SK-N-MC (cell line): Measurements from ENCODE around the gene BCAS3.
A peak's percentile ranks its signal among the peaks of the same experiment; 100 is the strongest.

Source experiments
- DNase-seq: peaks from one replicate; pipeline ENCODE4 v3.0.0-alpha.2; 2011; ENCODE audit warnings: low read depth, low spot score
- H3K27ac ChIP-seq: fragments of 200-600 bp; sonication (generic); 2 replicates; pipeline ENCODE4 v1.5.1; 2016; ENCODE audit warnings: mixed run types
- H3K36me3 ChIP-seq: fragments of 200-600 bp; sonication (generic); 2 replicates; pipeline ENCODE4 v1.6.1; 2017; ENCODE audit warnings: antibody characterized with exemption, low read length, mixed read lengths; ENCODE audit not compliant: insufficient read depth
- H3K4me3 ChIP-seq: fragments of 200-600 bp; sonication (generic); 2 replicates; pipeline ENCODE4 v1.5.1; 2016
- H3K9ac ChIP-seq: fragments of 200-600 bp; sonication (generic); 2 replicates; pipeline ENCODE4 v1.8.0; 2017; ENCODE audit warnings: mixed run types, mixed read lengths; ENCODE audit not compliant: insufficient read length
- H3K9me3 ChIP-seq: fragments of 200-600 bp; sonication (generic); 2 replicates; pipeline ENCODE4 v1.6.1; 2017; ENCODE audit warnings: low read depth, mild to moderate bottlenecking, antibody characterized with exemption, low read length, moderate library complexity, mixed read lengths
- EZH2 ChIP-seq: fragments of 200-600 bp; sonication (generic); IDR thresholded peaks from one replicate; pipeline ENCODE4 v1.6.1; 2017; ENCODE audit warnings: antibody characterized with exemption
- FOXP2 ChIP-seq: optimal IDR thresholded peaks from 2 replicates; pipeline ENCODE3; 2011; ENCODE audit warnings: mild to moderate bottlenecking, moderate library complexity; ENCODE audit not compliant: insufficient read depth; ENCODE audit errors: extremely low read length, control extremely low read depth
- POLR2AphosphoS5 ChIP-seq: IDR thresholded peaks from 2 replicates; pipeline ENCODE4 v1.6.1; 2012; ENCODE audit warnings: mild to moderate bottlenecking, low read depth, low read length, borderline replicate concordance

Gene BCAS3

DNA sequence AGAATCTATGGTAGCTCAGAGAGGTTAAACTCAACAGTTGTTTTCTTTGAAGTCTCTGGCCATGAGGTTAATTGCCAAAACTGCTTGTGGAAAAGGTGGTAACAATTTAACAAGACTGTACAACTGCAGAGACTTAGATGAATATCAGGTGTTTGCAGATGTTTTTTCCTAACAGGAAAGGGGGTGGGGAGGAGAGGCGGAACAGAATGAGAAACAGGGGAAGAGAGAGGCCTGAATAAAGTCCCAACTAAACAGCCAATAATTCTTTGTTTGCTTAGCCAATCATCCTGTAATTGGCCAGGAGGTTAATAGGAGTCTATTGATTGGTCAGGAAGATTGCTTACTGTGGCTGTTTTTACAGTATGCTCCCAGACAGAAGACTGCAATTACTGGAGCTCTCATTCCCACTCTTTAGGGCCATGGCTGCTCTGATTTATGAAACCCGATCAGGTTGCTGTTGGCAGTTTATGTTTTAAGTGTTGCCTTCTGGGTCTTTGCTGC is 472.3 kb downstream of the BCAS3 start:
- no peak overlapping the region for H3K4me3 ChIP-seq
- no peaks in the 10 kb centered on the region for H3K36me3 ChIP-seq
- DNase-seq: no peak
- no peaks in the 10 kb centered on the region for H3K9me3 ChIP-seq
- H3K9ac ChIP-seq: no peak overlapping the region
- TF ChIP-seq EZH2 (no peak), POLR2AphosphoS5 (no peak), FOXP2 (no peak)
- H3K27ac ChIP-seq: no peak overlapping the region

DNA sequence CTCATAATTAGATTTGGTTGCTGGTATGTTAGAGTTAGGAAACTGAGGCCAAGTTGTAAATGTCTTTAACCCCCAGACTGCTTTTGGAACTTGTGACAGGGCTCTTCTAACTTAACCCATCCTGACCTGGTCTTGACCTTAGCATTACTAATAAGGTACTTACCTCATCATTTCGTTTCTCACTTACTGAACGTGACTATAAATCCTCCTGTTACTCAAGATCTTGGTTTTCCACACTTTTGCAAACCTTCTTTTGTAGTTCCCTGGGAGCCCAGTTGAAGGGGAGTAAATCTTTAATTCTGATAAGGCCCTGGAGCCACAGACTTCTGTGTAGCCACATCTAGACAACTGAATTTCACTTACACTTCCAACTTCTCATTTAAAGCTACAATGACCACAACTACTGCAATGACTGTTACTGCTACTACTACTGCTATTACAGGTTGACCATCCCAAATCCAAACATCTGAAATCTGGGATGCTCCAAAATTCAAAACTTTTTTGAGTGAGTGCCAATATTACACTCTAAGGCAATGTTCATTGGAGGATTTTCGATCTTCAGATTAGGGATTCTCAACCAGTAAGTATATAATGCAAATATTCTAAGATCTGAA is 473.1 kb downstream of the BCAS3 start:
- Histone ChIP-seq H3K36me3 (no peaks in the 10 kb centered on the region), H3K9me3 (no peaks in the 10 kb centered on the region), H3K4me3 (no peak overlapping the region), H3K27ac (no peak overlapping the region), H3K9ac (no peak overlapping the region)
- DNase-seq: no peak
- no peak for TF ChIP-seq FOXP2
- TF ChIP-seq POLR2AphosphoS5: no peak
- TF ChIP-seq EZH2: no peak

DNA sequence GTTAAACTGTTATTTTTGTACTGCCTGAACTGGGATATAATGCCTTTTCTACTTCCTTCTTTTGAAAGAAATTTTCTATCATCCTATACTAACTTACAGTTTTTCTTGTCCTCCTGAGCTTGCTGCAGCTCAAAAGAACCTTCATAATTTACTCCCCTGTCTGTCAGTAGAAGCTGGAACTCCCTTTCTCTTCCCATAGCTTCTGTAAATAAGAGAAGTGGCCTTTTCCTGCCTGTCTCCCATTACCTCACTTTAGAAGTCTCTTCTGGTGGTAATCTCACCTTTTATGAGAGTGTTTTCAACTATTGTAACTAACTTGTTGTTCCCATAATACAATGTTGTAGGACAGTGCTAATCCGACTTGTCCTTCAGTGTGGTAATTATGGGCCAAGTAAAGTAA is 475.2 kb downstream of the BCAS3 start:
- no peaks in the 10 kb centered on the region for H3K9me3 ChIP-seq
- TF ChIP-seq EZH2: no peak
- TF ChIP-seq POLR2AphosphoS5: no peak
- TF ChIP-seq FOXP2: no peak
- no peak overlapping the region for H3K27ac ChIP-seq
- H3K4me3 ChIP-seq: no peak overlapping the region
- H3K36me3 ChIP-seq: no peaks in the 10 kb centered on the region
- DNase-seq: no peak
- H3K9ac ChIP-seq: no peak overlapping the region

DNA sequence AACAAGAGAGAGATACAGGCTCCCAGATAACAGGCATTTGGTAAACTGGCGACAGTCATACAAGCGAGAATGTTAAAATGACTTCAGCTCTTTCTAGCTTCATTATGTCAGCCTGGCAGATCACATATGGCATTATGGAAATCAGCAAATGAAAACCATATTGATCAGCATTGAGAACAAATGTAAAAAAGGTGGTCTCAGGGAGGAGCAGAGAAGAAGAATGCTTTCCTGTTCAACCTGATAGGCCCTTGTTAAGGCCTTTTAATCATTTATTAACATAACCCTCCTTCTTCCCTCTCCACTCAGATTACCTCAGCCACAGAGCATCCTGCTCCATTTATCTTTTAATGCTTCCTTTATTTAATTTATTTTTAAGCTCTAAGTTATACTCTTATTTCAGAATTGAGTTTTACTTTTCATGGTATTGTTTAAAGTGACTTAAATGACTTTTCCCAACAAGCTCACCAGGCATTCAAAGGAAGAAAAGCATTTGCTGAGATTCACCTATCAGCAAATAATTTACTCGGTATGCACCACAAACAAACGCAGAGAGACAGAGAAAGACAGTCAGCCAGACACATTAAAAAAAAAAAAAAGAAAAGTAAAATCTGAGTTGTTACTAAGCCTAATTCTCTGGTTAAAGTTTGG is 478.1 kb downstream of the BCAS3 start:
- no peaks in the 10 kb centered on the region for H3K9me3 ChIP-seq
- no peak overlapping the region for H3K27ac ChIP-seq
- DNase-seq: no peak
- no peaks in the 10 kb centered on the region for H3K36me3 ChIP-seq
- TF ChIP-seq POLR2AphosphoS5 (no peak), FOXP2 (no peak), EZH2 (no peak)
- H3K9ac ChIP-seq: no peak overlapping the region
- no peak overlapping the region for H3K4me3 ChIP-seq

DNA sequence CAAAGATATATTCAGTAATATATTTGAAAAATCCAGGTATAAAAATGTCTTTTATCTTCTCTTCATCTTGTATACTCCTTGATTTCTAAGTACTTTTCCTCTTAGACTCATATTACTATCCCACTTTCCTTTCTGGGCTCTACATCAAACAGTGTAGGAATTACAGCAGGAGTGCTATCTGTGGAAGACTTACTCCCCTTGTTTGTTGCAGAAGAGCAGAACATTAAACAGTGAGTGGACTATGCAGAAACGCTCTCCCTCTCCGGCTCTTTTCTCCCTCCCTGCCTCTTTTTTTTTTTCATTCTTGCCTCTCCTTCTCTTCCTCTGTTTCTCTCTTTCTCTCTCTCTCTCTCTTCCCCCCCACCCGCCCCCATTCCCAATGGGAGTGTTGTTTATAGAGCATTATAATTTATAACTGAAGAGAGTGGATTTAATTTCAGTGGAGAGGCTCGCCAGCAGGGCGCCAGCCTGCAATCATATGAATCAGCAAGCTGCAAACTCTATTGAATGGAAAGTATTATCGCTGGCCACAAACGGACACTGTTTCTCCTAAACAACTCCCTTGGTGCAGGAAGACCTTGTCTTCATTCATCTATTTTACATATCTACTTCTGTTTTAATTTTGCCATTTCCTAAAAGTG is 479.7 kb downstream of the BCAS3 start:
- Histone ChIP-seq H3K27ac (no peak overlapping the region), H3K9me3 (no peaks in the 10 kb centered on the region), H3K9ac (no peak overlapping the region), H3K36me3 (no peaks in the 10 kb centered on the region), H3K4me3 (peak overlapping the region; percentile 64)
- no peak for DNase-seq
- TF ChIP-seq EZH2 (no peak), FOXP2 (no peak), POLR2AphosphoS5 (no peak)

DNA sequence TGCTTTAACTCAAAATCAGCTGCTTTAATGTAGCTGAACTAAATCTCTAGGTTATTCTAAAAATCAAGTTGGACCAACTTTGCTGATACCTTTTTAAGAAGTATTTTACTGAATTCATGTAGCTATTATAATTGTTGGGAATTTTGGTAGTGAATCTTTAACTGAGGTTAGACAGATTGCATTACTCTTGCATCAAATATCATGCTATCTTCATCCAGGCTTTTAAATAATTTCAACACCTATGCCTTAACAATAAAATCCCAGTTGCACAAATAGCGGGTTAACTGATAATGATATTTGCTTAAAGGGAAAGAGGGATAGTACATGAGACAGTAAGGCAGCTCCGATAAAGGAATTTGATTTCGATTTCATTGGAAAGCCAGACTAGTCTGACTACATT is 480.7 kb downstream of the BCAS3 start:
- H3K36me3 ChIP-seq: no peaks in the 10 kb centered on the region
- DNase-seq: no peak
- H3K4me3 ChIP-seq: peak overlapping the region; percentile 64; the same call in 1 of the 2 replicates
- TF ChIP-seq FOXP2 (no peak), EZH2 (no peak), POLR2AphosphoS5 (no peak)
- H3K9me3 ChIP-seq: no peaks in the 10 kb centered on the region
- H3K9ac ChIP-seq: no peak overlapping the region
- no peak overlapping the region for H3K27ac ChIP-seq

DNA sequence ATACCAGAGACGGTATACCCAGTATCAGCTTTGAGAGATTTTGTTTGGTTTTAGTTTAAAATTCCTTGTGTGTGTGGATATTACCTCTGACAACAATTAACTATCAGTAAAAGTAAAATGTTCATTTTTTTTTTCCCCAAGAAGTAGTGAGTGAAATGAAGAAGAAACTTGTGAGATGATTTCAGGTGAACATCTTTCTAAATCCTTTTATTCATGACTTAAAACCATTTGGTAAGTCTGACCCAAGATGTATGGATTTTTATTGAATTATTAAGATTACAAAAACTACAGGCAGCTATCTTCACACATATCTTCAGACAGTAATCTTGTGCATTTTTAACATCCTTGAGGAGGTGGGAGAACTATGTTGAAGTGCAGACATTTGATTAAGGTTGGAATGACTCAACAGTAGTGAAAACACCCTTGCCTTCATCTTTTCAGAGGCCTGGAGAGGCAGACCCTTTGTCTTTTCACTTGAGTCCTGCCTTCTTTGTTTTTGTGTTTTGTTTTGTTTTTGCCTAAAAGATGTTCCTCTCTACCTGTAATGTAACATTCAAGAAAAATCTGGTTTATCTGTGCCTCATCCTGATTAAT is 481.7 kb downstream of the BCAS3 start:
- Histone ChIP-seq H3K9me3 (no peaks in the 10 kb centered on the region), H3K36me3 (no peaks in the 10 kb centered on the region), H3K27ac (no peak overlapping the region), H3K4me3 (no peak overlapping the region), H3K9ac (no peak overlapping the region)
- no peak for TF ChIP-seq FOXP2
- TF ChIP-seq EZH2: no peak
- no peak for TF ChIP-seq POLR2AphosphoS5
- DNase-seq: no peak

DNA sequence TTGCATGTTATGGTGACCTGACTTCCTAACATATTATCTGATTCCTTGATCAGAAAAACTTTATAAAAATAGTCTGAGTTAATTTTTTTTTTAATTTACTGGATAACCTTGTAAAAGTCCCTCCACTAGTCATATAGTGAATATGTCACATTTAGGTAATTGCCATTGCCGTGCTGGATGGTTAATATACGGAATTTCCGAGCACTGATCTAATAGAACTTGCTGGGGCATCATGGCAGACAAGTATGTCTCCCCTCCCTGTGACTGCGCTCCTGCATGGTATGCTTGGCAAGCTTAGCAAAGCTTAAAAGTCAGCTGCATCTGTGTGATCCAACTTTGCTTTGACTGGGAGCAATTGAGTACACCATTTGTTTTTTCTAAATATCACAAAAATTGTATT is 482.6 kb downstream of the BCAS3 start:
- Histone ChIP-seq H3K4me3 (no peak overlapping the region), H3K9ac (no peak overlapping the region), H3K27ac (no peak overlapping the region), H3K9me3 (no peaks in the 10 kb centered on the region), H3K36me3 (no peaks in the 10 kb centered on the region)
- DNase-seq: no peak
- no peak for TF ChIP-seq EZH2
- no peak for TF ChIP-seq POLR2AphosphoS5
- TF ChIP-seq FOXP2: no peak
